HK-2 (cell line): ENCODE data around the gene BRD9.

Source experiments
- DNase-seq: peaks from one replicate; pipeline ENCODE4 v3.0.0-alpha.2; 2018; ENCODE audit not compliant: unreplicated experiment

BRD9 gene

DNA sequence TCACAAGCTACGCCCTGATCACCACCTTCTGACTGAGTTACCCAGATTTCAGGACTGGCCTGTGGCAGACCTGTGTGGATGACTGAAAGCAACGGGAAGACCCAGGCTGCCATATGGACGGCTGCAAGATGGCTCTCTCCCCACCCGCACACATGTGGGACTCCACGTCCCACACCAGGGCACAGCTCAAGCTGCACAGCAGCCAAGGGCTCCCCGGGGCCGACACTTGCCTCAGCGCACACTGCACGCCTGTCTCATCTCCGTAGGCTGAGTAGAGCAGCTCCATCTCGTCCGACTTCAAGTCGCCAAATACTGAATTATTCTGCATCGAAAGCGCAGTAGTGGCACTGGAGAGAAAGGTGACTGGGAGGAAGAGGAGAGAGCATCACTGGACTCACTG, 14.5 kb downstream of the BRD9 start:
- DNase-seq = no peak

DNA sequence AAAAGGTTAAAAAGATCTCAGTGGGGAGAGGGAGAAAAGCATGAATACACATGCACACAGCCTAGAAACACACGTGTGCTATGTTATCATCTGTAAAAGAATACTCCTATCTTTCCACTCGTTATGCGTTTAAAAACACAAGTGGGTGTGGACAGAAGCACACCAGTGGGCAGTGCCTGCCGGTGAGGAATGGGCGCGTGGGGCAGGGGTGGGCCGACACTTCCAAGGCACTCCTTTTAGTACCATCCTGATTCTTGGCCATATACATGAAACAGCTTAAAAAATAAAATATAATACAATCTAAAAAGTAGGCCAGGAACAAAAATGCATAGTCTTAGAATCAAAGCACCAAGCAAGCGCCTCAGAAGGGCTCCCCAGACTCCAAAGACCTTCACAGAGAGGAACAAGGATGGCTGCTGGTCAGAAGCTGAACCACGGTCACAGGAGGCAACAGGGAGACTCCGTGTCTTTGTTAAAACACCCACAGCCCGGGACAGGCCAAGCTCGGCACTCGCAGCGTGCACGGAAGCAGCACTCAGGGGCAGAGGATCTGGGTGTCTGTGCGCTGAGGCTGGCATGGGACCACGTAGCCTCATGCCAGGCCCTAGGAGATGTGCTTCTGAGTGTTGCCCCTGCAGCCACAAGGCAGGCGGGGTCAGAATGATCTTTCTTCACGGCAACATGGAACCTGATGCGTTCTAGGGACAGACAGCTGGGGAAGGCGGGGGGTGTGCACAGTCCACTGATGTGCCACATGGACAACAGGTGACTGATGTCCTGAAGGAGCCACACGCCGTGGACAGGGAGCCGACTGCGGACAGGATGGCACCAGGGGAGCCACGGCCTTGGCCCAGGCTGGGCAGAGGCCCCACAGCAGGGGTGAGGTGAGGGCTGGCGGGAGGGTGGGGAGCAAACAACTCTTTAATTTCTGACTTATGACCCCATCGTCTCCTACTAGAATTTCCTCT, 15.9 kb downstream of the BRD9 start:
- no peak for DNase-seq

DNA sequence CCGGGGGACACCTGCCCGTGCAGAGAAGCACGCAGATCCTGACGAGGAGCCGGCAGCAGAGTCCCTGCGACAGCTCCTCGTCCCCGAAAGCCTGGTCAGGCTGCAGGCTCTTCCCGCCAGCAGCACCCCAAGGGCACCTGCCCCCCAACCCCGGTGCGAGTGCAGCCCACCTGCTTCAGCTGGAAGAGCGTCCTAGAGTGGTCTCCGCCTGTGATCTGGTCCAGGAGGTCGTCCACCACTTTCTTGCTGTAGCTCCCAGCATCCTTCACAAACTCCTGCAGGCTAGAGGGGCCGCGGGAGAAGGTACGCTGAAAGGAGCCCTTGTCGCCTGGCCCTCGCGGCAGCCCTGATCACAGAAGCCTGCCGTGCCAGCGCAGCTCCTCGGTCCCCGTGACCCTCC, 16.7 kb downstream of the BRD9 start:
- no peak for DNase-seq

DNA sequence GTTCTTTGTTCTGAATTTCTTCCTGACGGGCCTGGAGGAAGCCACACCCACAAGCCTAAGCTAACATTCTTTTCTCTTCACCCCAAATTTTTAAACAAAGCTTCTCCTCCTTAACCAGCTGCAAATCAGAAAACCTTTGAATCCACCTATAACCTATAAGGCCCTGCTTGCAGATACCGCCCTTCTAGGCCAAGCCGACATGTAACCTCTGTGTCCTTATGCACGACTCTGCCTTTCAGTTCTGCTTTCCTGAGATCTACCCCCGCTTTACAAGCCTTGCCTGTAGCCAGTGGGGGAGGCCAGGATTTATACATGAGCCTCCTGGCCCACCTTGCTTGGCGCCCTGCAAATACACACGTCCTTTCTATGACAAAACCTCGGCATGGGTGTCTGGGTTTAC, 19.3 kb downstream of the BRD9 start:
- DNase-seq = no peak

DNA sequence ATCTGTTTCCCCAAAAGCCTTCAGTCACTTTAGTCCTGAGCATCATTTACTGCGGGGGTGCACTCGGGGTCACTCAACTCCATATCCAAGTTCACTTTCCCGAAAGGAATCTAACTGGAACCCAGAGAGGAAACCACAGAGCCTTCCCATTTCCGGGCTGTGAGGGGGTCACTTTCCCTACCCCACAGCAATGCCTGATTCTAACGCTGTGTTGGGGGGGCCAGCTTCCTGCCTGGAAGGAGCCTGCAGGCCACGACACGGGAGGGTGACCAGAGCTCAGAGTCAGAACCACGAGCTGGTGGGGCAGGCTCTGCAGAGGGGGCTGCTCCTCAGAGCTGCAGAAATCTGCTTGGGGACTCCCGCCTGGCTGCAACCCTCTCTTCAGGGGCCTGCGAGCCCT, 20.3 kb downstream of the BRD9 start:
- no peak for DNase-seq

DNA sequence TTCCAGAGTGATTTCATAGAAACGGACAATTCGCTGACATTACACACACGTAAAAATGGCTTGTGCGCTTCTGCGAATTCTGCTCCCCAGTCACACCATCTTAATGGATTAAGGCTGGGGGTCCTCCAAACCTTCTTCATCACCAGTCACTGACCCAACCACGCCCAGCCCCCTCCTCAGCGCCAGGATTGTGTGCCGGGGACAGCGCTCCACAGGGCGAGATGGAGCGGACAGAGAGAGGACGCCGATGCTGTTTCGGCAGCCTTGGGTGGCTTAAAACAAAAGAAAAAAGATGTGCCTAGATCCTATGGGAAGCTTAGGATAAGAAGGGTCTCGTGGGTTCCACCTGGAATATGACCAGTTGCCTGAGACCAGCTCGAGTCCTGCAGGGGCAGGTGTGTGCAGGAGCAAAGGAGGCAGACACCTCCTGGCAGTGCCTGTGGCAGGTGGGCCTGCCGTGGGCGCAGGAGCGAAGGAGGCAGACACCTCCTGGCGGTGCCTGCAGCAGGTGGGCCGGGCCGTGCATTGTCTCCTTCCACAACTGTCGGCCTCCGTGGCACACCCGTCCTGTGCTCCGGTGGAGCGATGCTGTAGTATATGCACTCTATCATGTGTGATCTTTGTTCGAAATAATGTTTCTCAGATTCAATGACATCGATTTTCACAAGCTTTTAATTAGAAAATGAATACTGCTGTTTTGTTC, 20.9 kb downstream of the BRD9 start:
- no peak for DNase-seq

DNA sequence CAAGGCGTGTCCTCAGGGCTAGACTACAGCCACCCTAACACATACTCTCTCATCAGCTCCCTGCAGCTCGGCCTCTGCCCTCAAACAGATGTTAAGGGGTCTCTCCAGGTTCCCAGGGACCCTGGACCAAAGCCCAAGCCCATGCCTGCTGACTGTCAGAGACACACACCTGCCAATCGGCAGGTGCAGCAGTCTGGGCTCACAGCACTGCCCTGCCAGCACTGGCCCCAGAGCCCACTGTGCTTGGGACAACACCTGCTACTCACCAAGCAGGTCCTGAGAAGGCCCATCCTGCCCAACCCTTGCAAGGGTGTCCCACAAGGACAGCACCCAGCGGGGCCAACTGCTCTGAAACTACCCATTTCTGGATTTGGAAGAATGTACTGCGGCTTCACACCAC, 21.6 kb downstream of the BRD9 start:
- DNase-seq = no peak

DNA sequence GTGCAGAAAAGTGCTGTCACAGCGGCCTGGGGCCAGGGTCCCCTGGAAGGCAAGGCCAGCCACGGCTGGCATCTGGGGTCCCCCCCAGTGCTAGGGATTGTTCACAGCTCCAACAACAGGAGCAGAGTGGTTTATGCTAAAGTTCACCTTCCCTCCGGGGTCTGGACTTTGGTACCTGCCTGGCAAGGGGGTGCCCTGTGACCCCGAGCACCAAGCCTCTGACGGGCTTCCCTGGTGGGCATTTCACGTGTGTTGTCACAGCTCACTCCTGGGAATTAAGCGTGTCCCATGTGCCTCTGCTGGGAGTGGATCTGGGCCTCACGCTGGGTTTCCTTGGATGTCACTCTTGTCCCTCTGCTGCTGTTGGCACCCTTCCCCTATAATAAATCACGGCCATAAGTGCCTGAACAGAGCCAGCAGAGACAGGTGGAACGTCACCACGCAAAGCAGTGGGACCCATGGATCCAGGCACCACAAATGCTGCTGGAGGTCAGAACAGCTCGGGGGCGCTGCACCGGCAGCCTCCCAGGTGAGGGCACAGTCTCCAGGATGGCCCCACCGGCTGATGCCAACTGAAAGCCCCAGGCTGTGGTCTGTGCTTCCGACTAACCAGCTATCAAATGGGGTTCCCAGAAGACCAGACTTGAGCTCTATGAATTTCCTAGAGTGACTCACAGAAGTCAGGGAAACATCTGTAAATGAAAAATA, 24.0 kb downstream of the BRD9 start:
- DNase-seq = no peak

DNA sequence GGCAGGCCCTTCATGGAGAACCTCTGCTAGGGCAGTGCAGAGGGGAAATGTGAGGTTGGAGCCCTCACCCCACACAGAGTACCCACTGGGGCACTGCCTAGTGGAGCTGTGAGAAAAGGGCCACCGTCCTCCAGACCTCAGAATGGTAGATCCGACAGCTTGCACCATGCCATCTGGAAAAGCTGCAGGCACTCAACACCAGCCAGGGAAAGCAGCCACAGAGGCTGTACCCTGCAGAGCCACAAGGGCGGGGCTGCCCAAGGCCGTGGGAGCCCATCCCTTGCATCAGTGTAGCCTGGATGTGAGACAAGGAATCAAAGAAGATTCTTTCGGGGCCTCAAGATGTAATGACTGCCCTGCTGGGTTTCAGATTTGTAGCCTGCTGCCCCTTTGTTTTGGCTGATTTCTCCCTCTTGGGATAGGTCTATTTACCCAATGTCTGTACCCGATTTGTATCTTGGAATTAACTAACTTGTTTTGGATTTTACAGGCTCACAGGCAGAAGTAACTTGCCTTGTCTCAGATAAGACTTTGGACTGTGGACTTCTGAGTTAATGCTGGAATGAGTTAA, 25.2 kb downstream of the BRD9 start:
- no peak for DNase-seq

DNA sequence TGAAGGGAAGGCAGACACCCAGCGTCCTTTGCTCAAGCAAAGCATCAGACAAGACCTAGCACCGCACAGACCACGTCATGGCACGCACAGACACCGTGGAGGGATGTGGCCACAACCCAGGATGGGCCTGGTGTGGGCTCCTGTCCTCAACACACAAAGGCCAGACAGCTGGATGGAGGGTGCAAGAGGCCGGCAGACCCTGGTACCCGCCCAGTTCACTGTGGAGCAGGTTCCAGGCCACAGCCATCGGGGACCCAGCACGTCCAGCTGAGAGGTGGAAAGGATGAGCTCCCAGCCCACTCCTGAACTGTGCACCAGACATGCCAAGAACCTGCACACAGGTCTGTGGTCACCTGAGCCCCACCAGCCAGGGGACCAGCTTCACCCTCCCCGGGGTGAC, 26.8 kb downstream of the BRD9 start:
- DNase-seq = no peak

DNA sequence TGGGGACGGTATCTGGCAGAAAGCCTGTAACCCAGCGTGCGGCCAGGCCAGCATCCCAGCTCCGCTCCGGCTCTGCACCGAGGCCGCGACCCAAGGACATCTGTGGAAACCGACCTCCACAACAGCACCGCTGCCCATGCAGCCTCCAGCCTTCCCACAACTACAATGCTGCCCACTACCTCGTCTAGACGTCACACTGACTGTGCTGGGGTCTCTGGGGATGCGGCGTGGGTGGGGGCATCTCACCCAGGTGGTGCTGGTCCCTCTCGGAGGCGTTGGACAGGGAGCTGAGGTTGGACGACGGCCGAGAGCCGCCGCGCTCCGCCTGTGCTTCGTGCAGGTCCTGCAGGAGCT, 27.5 kb downstream of the BRD9 start:
- DNase-seq = no peak

DNA sequence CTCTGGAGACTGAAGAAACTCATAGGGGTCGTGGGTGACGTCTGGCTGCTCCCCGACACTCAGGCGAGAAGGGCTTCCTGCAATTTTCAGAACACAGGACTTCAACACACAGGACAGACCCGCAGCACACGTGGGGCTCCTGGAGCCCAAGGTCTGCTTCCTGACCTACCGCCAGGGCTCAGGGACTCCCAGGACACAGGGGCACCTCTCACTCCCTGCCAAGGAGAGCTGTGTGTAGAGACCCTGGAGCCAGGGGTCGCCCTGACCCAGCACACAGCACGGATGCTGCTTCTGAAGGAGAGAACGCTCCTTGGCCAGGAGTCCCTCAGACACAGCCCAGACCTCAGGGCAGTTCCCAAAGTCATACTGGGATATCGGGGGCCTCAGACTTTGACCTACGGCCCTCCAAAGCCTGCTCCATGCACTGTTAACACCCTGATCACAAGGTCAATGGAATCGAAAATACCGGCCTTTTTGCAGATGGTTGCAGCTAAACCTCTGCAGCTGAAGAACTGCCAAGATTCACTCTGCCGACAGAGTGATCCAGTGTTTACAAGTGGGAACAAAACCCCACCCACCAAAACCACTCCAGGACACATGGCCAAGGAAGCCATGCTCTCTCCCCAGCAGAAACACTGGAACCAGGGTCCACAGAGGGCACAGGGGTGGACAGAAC, 28.0 kb downstream of the BRD9 start:
- no peak for DNase-seq

DNA sequence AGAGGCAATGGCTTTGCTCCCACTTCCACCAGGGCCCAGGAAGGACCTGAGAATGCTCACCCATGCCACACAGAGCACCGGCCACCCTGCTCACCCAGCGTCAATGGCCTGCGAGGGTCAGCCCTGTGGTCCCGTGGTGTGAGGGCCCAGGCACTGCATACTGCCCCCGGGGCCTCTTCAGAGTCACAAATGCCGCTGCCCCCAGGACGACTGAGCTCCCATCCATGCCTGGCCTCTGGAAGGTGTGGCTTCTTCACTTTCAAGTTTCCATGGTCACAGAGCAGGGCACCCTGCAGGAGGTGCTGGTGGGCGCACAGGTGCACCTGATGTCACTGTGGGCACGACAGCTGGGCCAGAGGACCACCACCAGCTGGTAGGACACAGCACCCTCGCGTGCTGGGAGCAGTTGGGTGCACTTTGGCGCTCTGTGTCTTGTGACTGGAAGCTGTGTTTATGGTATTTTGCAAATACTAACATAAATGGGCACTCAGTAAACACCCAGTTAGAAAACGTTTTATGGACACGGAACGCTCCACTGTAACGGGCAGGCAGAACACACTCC, 29.3 kb downstream of the BRD9 start:
- DNase-seq = no peak

DNA sequence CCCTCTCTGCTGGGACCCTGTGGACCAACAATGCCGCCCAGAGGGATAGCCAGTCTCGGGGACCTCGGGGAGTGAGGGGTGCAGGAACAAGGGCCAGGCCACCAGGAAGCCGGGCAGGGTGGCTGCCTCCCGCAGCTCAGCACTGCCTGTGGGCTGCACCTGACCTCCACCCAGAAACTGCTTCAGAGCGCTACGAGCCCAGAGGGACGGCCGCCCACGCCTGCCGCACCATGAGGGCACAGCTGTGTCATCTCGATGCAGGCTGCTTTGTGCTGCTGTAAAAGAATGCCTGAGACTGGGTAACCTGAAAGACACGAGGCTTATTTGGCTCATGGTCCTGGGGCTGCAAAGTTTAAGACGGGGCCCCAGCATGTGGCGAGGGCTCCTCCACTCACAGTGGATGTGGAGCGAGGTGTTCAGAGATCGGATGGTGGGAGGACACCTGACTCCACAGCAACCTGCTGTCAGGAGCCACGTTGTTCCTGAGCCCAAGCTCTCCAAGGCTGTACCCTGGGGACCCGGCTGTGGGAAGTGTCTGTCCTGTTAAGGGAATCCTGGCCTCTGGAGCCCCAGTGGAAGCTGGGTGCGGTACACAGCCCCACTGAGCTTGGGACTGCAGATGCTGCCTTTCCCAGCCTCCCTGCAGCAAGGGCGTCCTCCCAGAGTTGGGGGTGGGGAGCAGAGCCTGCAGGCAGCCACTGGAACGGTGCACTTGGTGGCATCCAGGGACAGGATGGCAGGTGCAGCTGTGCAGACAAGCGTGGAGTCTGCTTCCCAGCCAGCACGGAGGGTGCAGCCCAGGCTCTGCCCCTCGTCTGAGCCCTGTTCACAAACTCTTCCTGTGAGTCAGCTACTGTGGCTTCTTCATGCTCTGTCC, 30.0 kb downstream of the BRD9 start:
- peak; percentile 46 for DNase-seq

DNA sequence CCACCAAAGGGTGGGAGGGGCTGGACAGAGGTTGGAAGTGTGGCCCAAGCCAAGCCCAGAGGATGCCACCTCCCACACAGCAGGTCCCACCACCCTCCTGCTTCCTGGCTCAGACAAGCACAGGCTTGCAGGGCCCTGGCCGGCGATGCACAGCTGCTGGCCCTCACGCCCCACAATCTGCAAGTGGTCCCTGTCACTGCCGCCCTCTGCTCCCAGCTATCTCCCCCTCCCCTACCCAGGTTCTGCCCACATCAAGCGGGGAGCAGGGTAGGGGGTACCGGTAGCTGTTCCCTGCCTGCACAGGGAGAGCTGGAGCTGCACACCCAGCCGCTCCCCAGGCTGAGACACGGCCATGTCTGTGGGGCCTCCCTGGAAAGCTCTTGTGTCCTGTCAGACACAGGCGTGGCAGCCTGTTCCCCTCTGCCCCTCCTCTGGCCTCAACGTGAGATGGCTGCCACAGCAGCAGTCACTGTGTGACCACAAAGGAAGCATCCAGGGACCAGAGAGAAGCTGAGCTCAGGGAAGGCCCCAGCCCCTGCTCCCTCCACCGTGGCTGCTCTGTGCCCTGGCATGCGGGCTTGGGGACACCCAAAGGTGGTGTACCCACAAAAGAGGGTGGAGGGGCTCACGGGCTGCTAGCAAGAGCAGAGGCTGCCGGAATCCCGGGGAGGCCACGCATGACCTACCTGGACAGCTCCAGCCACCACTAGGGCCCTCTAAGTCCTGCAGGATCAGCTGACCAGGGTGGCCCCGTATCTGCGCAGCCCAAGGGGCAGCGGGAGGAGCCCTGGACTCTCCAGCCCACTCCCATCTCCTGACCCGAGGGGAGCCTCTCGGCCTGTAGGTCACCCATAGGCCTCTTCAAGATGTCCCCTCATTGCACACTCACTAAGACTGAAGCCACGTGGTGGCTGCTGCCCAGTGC, 30.9 kb downstream of the BRD9 start:
- no peak for DNase-seq

DNA sequence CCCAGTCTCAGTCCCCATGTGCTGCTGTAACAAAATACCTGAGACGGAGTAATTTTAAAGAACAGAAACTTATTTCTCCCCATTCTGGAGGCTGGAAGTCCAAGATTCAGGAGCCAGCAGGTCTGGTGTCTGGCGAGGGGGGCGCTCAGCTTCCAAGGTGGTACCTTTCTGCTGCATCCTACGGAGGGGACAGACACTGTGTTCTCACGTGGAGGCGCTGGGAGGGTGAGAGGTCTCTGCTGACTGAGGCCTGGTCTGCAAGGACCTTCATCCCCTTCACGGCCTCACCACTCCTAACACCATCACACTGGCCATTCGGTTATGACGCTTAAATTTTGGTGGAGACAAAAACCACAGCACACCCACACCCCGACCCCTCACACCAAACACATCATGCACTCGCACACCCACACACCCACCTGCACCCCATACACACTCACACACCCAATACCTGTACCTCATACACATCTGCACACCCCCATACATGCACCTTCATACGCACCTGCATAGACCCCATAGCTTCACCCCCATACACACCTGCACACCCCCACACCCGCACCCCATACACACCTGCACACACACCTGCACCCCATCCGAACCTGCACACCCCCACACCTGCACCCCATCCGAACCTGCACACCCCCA, 32.0 kb downstream of the BRD9 start:
- no peak for DNase-seq

DNA sequence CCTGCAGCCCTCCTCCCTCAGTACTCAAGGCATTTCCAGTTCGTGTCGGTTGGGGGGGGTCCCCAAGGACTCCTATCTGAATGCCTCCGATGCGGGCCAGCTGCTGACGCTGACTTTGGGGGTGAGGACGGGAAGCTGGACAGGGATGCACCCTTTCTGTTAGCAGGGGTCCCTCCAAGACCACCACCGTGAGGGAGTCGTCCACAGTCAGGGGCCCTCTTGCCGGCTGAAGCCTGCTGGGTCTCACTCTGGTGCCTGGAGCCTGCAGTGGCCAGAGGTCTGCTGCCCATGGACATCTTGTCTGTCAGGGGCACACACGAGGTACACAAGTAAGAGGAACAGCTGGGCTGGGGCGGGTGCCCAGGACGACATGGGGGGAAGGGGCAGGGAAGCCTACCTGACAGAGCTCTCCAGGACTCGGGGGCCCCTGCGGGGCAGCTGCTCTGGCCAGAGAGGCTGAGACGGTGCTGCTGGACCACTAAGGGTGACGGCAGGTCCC, 32.8 kb downstream of the BRD9 start:
- no peak for DNase-seq

DNA sequence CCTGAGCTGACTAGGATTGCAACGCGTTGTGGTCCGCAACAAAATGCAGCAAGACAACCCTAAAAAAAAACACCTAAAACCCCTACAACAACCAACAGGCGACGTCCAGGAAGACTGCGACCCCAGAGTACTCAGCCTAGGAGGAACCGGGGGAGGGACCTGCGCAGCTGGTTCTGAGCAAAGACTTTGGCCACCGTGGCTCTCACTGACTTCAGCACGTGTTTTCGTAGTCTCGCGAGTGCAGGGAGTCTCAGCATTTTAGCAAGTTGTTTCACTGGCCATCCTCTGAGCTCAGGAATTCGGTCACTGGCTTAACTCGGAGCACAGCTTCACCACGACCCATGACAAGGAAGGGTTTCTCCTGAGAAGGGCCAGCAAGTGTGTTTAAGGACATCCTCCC, 33.2 kb downstream of the BRD9 start:
- DNase-seq = no peak

DNA sequence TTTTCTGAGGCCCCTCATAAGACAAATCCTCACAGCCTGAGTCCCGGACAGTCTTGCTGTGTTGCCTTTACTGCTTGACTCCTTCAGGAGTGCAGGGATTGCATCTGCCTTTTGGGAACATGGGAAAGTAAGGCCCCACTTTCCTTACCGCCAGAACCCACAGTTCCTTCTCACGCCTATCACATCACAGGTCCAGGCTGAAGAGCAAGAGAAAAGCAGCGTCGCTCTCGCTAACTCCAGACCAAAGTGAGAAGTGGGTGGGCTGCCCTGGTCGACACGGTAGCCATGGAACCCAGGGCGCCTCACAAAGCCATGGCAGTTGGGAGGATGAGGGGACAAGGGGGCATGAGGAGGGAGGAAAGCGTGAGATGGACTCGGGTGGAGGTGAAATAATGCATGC, 33.9 kb downstream of the BRD9 start:
- DNase-seq = no peak
